Upper lobe of right lung (tissue), 1 donor: ENCODE results near the gene IQGAP2. TPM values are rescaled to one million over a fixed set of nuclear protein-coding genes. Genes with fewer than 3 reads are reported as not detected.

ENCODE experiments used
- ATAC-seq: fragments of 200-7000 bp; cut with Tn5 transposase; one replicate; pipeline ENCODE4 v1.9.1; 2020; ENCODE audit warnings: mild to moderate bottlenecking, moderate library complexity
- DNase-seq: peaks from one replicate; pipeline ENCODE4 v3.0.0-alpha.2; 2020
- H3K27ac ChIP-seq: fragments of 200-600 bp; one replicate; pipeline ENCODE4 v1.8.0; 2022
- H3K27me3 ChIP-seq: fragments of 200-600 bp; one replicate; pipeline ENCODE4 v1.8.0; 2022; ENCODE audit warnings: mild to moderate bottlenecking
- H3K36me3 ChIP-seq: fragments of 200-600 bp; one replicate; pipeline ENCODE4 v1.8.0; 2022
- H3K4me1 ChIP-seq: fragments of 200-600 bp; one replicate; pipeline ENCODE4 v1.8.0; 2022
- H3K4me3 ChIP-seq: fragments of 200-600 bp; one replicate; pipeline ENCODE4 v1.8.0; 2022; ENCODE audit warnings: mild to moderate bottlenecking
- H3K9me3 ChIP-seq: fragments of 200-600 bp; one replicate; pipeline ENCODE4 v1.8.0; 2022
- CTCF ChIP-seq: fragments of 200-600 bp; IDR thresholded peaks from one replicate; pipeline ENCODE4 v1.8.0; 2022; ENCODE audit warnings: antibody characterized with exemption
- intact Hi-C: fragments of 100-400 bp; cut with DNase I; formaldehyde crosslinking; loops from one replicate; pipeline ENCODE4 v1.11.0; 2022
- total RNA-seq: library from RNA; stranded (reverse); fragmentation: NEBNext Ultra II Directional; extraction: Animal tissue kit (Norgen Biotek cat#: 25700); gene quantifications from one replicate; pipeline ENCODE4 v1.2.1, GENCODE V29; 2021
- donor health status: DM: no; HTN: yes; CAD: no; lungs with severe emphysema.

IQGAP2 gene
- total RNA-seq, 1 donor from 2014 or later: 31.0 TPM

- H3K27ac ChIP-seq: peak overlapping the region; percentile 3
- H3K4me1 ChIP-seq: peaks cover 14% of the 10 kb centered on the region
- no peak overlapping the region for H3K4me3 ChIP-seq
- ATAC-seq: no peak
- DNase-seq: no peak
- no peak for TF ChIP-seq CTCF
- no peaks in the 10 kb centered on the region for H3K9me3 ChIP-seq
- no peaks in the 10 kb centered on the region for H3K36me3 ChIP-seq
- no peaks in the 10 kb centered on the region for H3K27me3 ChIP-seq
- intact Hi-C loops: no loop called here
These were observed 288.6 kb downstream of the IQGAP2 start for GRCh38 chr5:76691467-76692273.

GRCh38 chr5:76692274-76692540 lies 289.1 kb downstream of the IQGAP2 start:
- no peaks in the 10 kb centered on the region for H3K27me3 ChIP-seq
- no peaks in the 10 kb centered on the region for H3K36me3 ChIP-seq
- ATAC-seq: no peak
- no peak for TF ChIP-seq CTCF
- no peaks in the 10 kb centered on the region for H3K9me3 ChIP-seq
- intact Hi-C loops: no loop called here
- peaks cover 15% of the 10 kb centered on the region for H3K4me1 ChIP-seq
- no peak for DNase-seq
- no peak overlapping the region for H3K27ac ChIP-seq
- no peak overlapping the region for H3K4me3 ChIP-seq

- Histone ChIP-seq H3K27ac (no peak overlapping the region), H3K27me3 (no peaks in the 10 kb centered on the region), H3K36me3 (no peaks in the 10 kb centered on the region), H3K4me3 (no peak overlapping the region), H3K4me1 (peaks cover 15% of the 10 kb centered on the region), H3K9me3 (no peaks in the 10 kb centered on the region)
- no peak for TF ChIP-seq CTCF
- ATAC-seq (no peak), DNase-seq (no peak)
- intact Hi-C loops: no loop called here
These were observed 289.6 kb downstream of the IQGAP2 start for GRCh38 chr5:76692651-76693050.

- Histone ChIP-seq H3K36me3 (no peaks in the 10 kb centered on the region), H3K27me3 (no peaks in the 10 kb centered on the region), H3K4me1 (peaks cover 15% of the 10 kb centered on the region), H3K27ac (no peak overlapping the region), H3K9me3 (no peaks in the 10 kb centered on the region), H3K4me3 (no peak overlapping the region)
- DNase-seq: no peak
- TF ChIP-seq CTCF: no peak
- intact Hi-C loops: no loop called here
- no peak for ATAC-seq
These were observed 290.1 kb downstream of the IQGAP2 start for GRCh38 chr5:76693141-76693540.

- no peak overlapping the region for H3K4me3 ChIP-seq
- no peak overlapping the region for H3K27ac ChIP-seq
- DNase-seq (no peak), ATAC-seq (no peak)
- no peak for TF ChIP-seq CTCF
- peaks cover 15% of the 10 kb centered on the region for H3K4me1 ChIP-seq
- H3K36me3 ChIP-seq: no peaks in the 10 kb centered on the region
- intact Hi-C loops: no loop called here
- H3K9me3 ChIP-seq: no peaks in the 10 kb centered on the region
- H3K27me3 ChIP-seq: no peaks in the 10 kb centered on the region
These were observed 291.2 kb downstream of the IQGAP2 start for GRCh38 chr5:76694317-76694716.

- H3K27me3 ChIP-seq: no peaks in the 10 kb centered on the region
- DNase-seq (no peak), ATAC-seq (no peak)
- intact Hi-C loops: no loop called here
- peaks cover 15% of the 10 kb centered on the region for H3K4me1 ChIP-seq
- H3K27ac ChIP-seq: no peak overlapping the region
- H3K4me3 ChIP-seq: no peak overlapping the region
- TF ChIP-seq CTCF: no peak
- no peaks in the 10 kb centered on the region for H3K9me3 ChIP-seq
- H3K36me3 ChIP-seq: no peaks in the 10 kb centered on the region
These were observed 292.3 kb downstream of the IQGAP2 start for GRCh38 chr5:76695346-76695745.
